ENCODE measurements around the gene ETS1.

- TF ChIP-seq, protein P1, sequence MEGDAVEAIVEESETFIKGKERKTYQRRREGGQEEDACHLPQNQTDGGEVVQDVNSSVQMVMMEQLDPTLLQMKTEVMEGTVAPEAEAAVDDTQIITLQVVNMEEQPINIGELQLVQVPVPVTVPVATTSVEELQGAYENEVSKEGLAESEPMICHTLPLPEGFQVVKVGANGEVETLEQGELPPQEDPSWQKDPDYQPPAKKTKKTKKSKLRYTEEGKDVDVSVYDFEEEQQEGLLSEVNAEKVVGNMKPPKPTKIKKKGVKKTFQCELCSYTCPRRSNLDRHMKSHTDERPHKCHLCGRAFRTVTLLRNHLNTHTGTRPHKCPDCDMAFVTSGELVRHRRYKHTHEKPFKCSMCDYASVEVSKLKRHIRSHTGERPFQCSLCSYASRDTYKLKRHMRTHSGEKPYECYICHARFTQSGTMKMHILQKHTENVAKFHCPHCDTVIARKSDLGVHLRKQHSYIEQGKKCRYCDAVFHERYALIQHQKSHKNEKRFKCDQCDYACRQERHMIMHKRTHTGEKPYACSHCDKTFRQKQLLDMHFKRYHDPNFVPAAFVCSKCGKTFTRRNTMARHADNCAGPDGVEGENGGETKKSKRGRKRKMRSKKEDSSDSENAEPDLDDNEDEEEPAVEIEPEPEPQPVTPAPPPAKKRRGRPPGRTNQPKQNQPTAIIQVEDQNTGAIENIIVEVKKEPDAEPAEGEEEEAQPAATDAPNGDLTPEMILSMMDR (IDR thresholded peaks at IDR 0.05) = no peak
- TF ChIP-seq POLR2A (IDR thresholded peaks at IDR 0.05) = no peak
Observed at GRCh38 chr11:128453444-128454336, 133.7 kb downstream of the ETS1 start.

Data from Peyer's patch (tissue), 4 donors.